ENCODE results near the gene PMFBP1. TPM values are rescaled to one million over a fixed set of nuclear protein-coding genes. Genes with fewer than 3 reads are reported as not detected.

PMFBP1 gene
- total RNA-seq, 1 donor from 2014 or later = 1.2 TPM

DNA sequence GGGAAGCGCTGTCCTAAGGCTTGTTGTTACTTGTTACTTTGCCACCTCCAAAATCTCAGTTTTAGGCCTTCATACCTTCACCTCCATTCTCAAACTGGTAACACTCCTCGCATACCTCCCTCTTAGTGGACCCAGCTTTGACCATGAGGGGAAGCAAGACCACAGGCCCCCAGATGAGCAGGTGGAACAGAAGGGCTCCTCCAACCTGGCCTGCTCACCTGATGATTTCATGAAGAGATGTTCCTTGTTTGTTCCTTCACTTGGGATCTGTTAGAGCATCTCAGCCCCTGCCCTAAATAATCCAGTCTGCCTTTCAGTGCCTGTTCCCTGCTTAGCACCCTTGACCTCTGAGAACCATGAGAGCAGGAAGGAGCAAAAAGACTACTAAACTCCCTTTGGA is 49.6 kb downstream of the PMFBP1 start:
- TF ChIP-seq, protein P1, sequence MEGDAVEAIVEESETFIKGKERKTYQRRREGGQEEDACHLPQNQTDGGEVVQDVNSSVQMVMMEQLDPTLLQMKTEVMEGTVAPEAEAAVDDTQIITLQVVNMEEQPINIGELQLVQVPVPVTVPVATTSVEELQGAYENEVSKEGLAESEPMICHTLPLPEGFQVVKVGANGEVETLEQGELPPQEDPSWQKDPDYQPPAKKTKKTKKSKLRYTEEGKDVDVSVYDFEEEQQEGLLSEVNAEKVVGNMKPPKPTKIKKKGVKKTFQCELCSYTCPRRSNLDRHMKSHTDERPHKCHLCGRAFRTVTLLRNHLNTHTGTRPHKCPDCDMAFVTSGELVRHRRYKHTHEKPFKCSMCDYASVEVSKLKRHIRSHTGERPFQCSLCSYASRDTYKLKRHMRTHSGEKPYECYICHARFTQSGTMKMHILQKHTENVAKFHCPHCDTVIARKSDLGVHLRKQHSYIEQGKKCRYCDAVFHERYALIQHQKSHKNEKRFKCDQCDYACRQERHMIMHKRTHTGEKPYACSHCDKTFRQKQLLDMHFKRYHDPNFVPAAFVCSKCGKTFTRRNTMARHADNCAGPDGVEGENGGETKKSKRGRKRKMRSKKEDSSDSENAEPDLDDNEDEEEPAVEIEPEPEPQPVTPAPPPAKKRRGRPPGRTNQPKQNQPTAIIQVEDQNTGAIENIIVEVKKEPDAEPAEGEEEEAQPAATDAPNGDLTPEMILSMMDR (IDR thresholded peaks at IDR 0.05; ENCODE audit: insufficient read depth, low read depth, low read length) = no peak
- no peak for TF ChIP-seq EZH2 (IDR thresholded peaks at IDR 0.05; ENCODE audit: insufficient read depth, low read length)
- H3K9me3 Mint-ChIP-seq (ENCODE audit: unreplicated experiment) = no peaks in the 10 kb centered on the region
- Histone ChIP-seq H3K27me3 (ENCODE audit: insufficient read depth, low read length) (no peaks in the 10 kb centered on the region), H2AFZ (ENCODE audit: low read depth, low read length) (no peak overlapping the region), H3K36me3 (ENCODE audit: insufficient read depth, low read length) (no peaks in the 10 kb centered on the region), H4K20me1 (ENCODE audit: insufficient read depth, low read length) (no peaks in the 10 kb centered on the region), H3K4me1 (ENCODE audit: insufficient read depth, low read length) (no peaks in the 10 kb centered on the region), H3K9me3 (ENCODE audit: insufficient read depth, low read depth, low read length) (no peaks in the 10 kb centered on the region), H3K4me2 (ENCODE audit: low read length) (no peak overlapping the region), H3K9ac (ENCODE audit: low read length) (no peak overlapping the region), H3K79me2 (ENCODE audit: insufficient read depth, low read length) (no peaks in the 10 kb centered on the region), H3K27ac (ENCODE audit: low read depth, low read length) (no peak overlapping the region), H3K4me3 (ENCODE audit: insufficient read depth, low read depth, low read length) (no peak overlapping the region)
- peaks cover 2% of the 10 kb centered on the region for H3K27me3 Mint-ChIP-seq (ENCODE audit: low read depth, unreplicated experiment)
- H3K4me3 Mint-ChIP-seq (ENCODE audit: unreplicated experiment) = no peak overlapping the region
- no peak overlapping the region for H3K27ac Mint-ChIP-seq (ENCODE audit: unreplicated experiment)
- H3K36me3 Mint-ChIP-seq (ENCODE audit: low read depth, unreplicated experiment) = peaks cover 2% of the 10 kb centered on the region
- DNase-seq (ENCODE audit: low read depth) (no peak), FAIRE-seq (no peak)
- H3K4me1 Mint-ChIP-seq (ENCODE audit: low read depth, unreplicated experiment) = no peaks in the 10 kb centered on the region

DNA sequence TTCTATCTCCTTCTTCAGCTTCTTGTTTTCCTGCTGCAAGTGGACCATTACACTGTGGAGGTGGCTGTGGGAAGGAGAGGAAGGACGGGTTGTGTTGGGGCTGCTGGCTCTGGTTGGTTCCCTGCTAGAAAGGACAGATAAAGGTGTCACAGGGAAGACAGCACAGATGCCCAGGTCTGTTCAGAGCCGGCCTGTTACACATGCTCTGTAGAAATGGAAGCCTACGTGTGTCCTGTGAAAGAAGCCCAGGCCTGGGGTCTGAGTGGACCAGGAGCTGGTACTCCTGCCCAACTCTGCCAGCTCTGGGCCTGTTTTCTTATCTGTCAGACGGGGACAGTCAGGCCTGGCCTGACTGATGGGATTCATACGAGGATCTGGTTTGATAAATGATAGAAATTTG is 51.9 kb downstream of the PMFBP1 start:
- H3K27me3 ChIP-seq (ENCODE audit: insufficient read depth, low read length) = no peaks in the 10 kb centered on the region
- no peak overlapping the region for H3K4me3 ChIP-seq (ENCODE audit: insufficient read depth, low read depth, low read length)
- Mint-ChIP-seq H3K27ac (ENCODE audit: unreplicated experiment) (no peak overlapping the region), H3K9me3 (ENCODE audit: unreplicated experiment) (no peaks in the 10 kb centered on the region), H3K27me3 (ENCODE audit: low read depth, unreplicated experiment) (peaks cover 2% of the 10 kb centered on the region), H3K36me3 (ENCODE audit: low read depth, unreplicated experiment) (peaks cover 2% of the 10 kb centered on the region), H3K4me3 (ENCODE audit: unreplicated experiment) (no peak overlapping the region), H3K4me1 (ENCODE audit: low read depth, unreplicated experiment) (no peaks in the 10 kb centered on the region)
- no peaks in the 10 kb centered on the region for H3K79me2 ChIP-seq (ENCODE audit: insufficient read depth, low read length)
- H3K27ac ChIP-seq (ENCODE audit: low read depth, low read length) = no peak overlapping the region
- no peak overlapping the region for H3K9ac ChIP-seq (ENCODE audit: low read length)
- DNase-seq (ENCODE audit: low read depth) = no peak
- no peak overlapping the region for H2AFZ ChIP-seq (ENCODE audit: low read depth, low read length)
- TF ChIP-seq, protein P1 (IDR thresholded peaks at IDR 0.05; ENCODE audit: insufficient read depth, low read depth, low read length) = no peak
- TF ChIP-seq EZH2 (IDR thresholded peaks at IDR 0.05; ENCODE audit: insufficient read depth, low read length) = no peak
- no peaks in the 10 kb centered on the region for H4K20me1 ChIP-seq (ENCODE audit: insufficient read depth, low read length)
- no peaks in the 10 kb centered on the region for H3K9me3 ChIP-seq (ENCODE audit: insufficient read depth, low read depth, low read length)
- H3K4me1 ChIP-seq (ENCODE audit: insufficient read depth, low read length) = no peaks in the 10 kb centered on the region
- no peak for FAIRE-seq
- no peaks in the 10 kb centered on the region for H3K36me3 ChIP-seq (ENCODE audit: insufficient read depth, low read length)
- no peak overlapping the region for H3K4me2 ChIP-seq (ENCODE audit: low read length)

DNA sequence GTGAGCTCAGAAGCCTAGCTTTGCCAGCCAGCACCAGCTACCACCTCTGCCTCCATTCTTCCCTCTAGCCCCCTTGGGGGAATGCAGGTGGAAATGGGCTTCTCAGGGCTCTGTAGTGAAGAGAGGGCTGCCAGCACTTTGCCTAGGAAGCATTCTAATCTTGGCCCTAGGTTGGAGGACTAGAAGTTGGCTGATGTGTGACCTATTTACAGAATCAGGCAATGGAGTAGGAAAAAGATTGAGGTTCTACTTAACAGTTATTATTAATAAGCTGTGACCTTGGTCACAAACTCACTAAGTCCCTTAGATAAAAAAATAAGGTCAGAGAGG is 58.4 kb downstream of the PMFBP1 start:
- H3K4me3 Mint-ChIP-seq (ENCODE audit: unreplicated experiment) = no peak overlapping the region
- Histone ChIP-seq H3K27ac (ENCODE audit: low read depth, low read length) (no peak overlapping the region), H3K27me3 (ENCODE audit: insufficient read depth, low read length) (no peaks in the 10 kb centered on the region), H3K9ac (ENCODE audit: low read length) (no peak overlapping the region), H3K79me2 (ENCODE audit: insufficient read depth, low read length) (no peaks in the 10 kb centered on the region), H3K9me3 (ENCODE audit: insufficient read depth, low read depth, low read length) (no peaks in the 10 kb centered on the region), H3K4me2 (ENCODE audit: low read length) (no peak overlapping the region), H4K20me1 (ENCODE audit: insufficient read depth, low read length) (no peaks in the 10 kb centered on the region), H3K4me1 (ENCODE audit: insufficient read depth, low read length) (no peaks in the 10 kb centered on the region), H3K4me3 (ENCODE audit: insufficient read depth, low read depth, low read length) (no peak overlapping the region), H2AFZ (ENCODE audit: low read depth, low read length) (no peak overlapping the region), H3K36me3 (ENCODE audit: insufficient read depth, low read length) (peaks cover 22% of the 10 kb centered on the region)
- FAIRE-seq (no peak), DNase-seq (ENCODE audit: low read depth) (no peak)
- H3K4me1 Mint-ChIP-seq (ENCODE audit: low read depth, unreplicated experiment) = no peaks in the 10 kb centered on the region
- H3K27me3 Mint-ChIP-seq (ENCODE audit: low read depth, unreplicated experiment) = no peaks in the 10 kb centered on the region
- H3K27ac Mint-ChIP-seq (ENCODE audit: unreplicated experiment) = no peak overlapping the region
- TF ChIP-seq, protein P1 (IDR thresholded peaks at IDR 0.05; ENCODE audit: insufficient read depth, low read depth, low read length) = no peak
- no peak for TF ChIP-seq EZH2 (IDR thresholded peaks at IDR 0.05; ENCODE audit: insufficient read depth, low read length)
- no peaks in the 10 kb centered on the region for H3K9me3 Mint-ChIP-seq (ENCODE audit: unreplicated experiment)
- peaks cover 11% of the 10 kb centered on the region for H3K36me3 Mint-ChIP-seq (ENCODE audit: low read depth, unreplicated experiment)
